DMS114 treated with DMSO at 0.1 percent for 48 hours (cell line): Measurements from ENCODE around the gene MIS12.

Experiments used
- DNase-seq: peaks from one replicate; lab custom pipeline; 2025; ENCODE audit not compliant: unreplicated experiment; lab: John Stamatoyannopoulos, UW

MIS12 gene

GRCh38 chr17:5486206-5487124, at the start of gene MIS12:
TSS of gene MIS12 (plus strand) at chr17:5486566. CDS start at chr17:5488863, 2,297 bp downstream.
- DNase-seq: peak; percentile 98

- no peak for DNase-seq
Observed at GRCh38 chr17:5437721-5438317, 48.5 kb upstream of the MIS12 start.

DNA sequence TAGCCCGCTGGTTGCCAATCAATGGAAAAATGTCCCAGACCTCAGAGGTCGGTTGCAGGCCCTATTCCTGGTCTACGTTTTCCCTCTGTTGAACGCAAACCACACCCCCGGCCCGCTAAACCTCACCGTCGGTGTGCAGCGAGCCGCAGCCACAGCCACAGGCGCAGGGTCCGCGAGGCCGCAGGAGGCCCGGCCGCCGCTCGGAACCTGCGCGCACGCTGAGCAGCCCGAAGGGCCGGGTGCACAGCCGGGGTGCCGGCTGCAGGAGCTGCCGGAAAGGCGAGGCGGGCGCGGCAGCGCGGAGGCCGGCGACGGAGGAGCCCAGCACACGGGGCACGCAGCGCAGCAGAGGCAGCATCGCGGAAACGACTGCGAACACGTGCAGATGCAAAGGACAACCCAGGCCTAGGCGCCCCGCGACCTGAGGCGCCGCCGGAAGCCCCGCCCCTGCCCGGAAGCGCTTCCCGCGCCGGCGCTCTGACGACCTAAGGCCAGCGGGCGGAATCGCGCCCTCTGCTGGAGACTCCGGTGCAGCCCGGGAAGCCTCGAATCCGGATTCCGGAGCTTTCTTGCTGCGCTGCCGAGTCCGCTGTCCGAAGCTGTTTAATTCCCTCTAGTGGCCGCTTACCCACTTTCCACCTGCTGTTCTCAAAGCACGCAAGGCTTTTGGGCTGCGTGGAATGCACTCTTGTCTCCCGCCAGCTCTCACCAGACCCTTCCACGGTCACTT, 47.5 kb upstream of the MIS12 start, which contains the start of gene C1QBP:
TSS of gene C1QBP (minus strand) at position 440 of the 730 bp plus-strand sequence. CDS start at position 358, 82 bp downstream.
- DNase-seq: peak; percentile 84

GRCh38 chr17:5439446-5439764, 47.0 kb upstream of the MIS12 start:
- DNase-seq: no peak

DNA sequence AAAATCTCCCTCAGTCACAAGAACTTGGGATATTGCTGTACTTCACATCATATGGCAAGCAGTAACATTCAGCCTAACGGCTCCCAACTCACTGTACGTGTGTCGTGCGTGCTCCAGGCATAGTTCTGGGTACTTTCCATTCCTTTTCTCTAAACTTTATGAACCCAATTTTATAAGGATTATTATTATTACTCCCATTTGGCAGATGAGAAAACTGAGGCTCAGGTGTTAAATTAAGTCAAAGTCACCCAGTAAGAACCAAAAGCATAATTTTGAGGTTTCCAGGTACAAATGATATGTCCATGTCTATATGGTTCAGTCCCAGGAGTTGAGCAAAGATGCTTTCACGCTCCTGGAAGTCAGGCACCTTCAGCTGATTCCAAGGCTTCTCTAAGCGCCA, 42.6 kb upstream of the MIS12 start:
- DNase-seq: no peak

- no peak for DNase-seq
Observed at GRCh38 chr17:5444209-5444608, 42.2 kb upstream of the MIS12 start.

DNA sequence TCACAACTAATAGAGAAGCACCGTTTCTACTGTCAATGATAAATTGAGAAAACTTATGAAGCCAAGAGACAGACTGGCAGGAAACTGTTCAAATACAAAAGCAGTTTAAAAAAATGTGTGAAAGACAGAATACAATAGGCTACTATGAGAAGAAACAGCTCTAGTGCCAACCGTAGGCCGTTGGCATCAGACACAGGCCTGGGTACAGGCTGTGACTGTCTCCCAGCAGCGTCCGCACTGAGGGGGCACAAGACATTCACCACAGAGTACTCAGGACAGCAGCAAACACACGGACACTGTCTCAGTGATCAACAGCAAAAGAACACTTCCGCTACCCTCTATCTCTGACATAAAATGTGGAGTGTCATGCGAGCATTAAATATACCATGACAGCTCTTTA, 39.6 kb upstream of the MIS12 start:
- DNase-seq: no peak

DNA sequence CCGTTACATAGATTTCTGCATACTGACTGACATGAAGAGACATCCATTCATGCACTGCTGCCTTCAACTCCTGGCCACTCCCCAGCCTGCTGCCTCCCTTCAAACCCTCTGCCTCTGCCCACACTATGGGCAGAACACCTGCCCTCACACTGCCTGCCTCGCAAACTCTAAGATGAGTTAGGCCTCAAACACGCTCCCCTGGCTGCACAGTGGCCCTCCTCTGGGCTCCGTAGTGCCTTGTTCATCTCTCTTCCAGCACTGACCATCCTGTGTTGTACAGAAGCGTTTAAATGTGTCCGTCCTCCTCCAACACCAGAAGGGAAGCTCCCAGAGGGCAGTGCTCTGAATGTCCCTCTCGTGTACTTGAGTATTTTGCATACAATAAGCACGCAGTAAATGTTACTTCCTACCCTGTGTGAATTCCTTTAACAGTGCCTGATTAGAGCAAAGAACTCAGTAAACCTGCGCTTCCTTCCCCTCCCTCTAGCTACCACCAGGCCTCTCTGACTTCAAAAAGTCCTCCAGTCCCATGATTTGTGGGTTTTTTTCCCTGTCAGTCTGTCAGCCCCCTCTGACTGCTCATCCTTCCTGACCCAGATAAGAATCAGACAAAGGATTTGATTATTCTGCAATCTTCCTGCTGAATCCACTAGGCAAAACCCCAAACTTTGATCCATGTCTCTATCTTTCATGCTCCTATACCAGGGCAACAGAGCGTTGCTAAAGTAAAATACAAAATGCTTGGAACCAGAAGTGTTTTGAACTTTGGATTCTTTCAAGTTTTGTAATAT, 21.5 kb upstream of the MIS12 start:
- DNase-seq: no peak

DNA sequence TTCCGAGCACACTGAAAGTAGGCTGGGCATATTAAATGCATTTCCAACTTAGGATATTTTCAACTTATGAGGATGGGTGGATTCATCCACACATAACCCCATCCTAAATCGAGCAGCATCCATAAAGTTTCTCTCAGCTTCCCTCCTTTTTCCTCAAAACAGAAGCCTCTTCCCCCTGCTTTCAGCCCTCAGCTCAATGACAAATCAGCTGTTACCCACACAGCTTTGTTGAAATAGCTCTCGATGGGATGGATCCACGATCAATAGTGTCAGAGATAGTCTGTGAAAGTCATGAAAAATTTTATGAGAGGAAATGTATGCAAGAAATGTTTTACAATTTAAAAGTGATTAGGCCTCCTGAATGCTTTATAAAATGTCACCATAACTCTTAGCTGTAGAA, 20.1 kb upstream of the MIS12 start:
- no peak for DNase-seq

DNA sequence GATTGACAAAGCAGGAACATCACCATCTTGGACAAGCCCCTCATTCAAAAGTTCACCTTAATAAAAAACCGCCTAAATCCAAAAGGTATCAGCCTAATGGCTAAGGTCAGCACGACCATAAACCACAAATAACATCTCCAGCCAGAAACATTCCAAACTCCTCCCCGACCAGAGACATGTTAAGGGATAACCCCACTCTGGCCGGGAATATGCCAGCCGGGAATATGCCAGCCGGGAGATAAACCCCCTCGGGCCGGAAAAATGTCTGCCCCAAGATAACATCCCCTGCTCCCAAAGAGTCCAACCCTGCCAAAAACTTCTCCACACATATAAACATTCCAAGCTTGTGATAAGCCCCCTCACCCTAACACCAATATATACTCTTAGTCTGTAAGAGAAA, 18.9 kb upstream of the MIS12 start:
- no peak for DNase-seq

DNA sequence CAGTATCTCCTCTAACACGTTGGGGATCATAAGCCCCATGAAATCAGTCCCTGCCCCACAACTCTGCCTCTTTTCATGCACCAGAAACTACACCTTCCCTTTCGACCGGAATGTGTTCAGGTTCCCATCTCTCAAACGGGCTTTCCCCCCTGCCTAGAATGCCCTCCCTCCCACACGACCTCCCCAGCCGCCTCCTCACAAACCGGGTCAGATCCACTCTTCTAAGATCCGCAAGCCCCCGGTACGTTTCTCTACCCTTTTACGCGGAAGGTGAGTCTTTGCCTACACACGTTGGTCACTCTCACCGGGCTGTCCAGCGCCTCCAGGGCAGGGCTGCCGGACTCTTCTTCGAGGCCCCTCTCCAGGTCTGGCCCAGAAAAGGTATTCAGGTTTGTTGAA, 18.3 kb upstream of the MIS12 start:
- no peak for DNase-seq

- no peak for DNase-seq
Observed at GRCh38 chr17:5472511-5472910, 13.9 kb upstream of the MIS12 start.

DNA sequence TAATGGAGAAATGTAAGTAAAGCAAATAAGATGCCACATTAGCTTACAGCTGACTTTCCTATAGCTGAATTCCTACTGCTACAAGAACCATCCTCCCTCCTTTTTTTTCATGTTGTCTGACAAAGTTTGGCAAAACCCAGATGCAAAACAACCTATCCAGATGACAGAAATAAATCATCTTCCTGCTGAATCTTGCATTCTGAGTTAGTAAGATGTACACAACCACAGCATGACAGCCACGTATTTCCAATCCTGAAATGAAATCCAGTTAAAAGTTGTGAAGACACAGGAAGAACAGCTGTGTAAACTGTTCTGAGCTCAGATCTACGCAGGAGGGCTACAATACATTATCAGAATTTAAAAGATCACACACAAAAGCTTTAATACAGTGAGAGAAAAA, 12.5 kb upstream of the MIS12 start:
- DNase-seq: no peak

DNA sequence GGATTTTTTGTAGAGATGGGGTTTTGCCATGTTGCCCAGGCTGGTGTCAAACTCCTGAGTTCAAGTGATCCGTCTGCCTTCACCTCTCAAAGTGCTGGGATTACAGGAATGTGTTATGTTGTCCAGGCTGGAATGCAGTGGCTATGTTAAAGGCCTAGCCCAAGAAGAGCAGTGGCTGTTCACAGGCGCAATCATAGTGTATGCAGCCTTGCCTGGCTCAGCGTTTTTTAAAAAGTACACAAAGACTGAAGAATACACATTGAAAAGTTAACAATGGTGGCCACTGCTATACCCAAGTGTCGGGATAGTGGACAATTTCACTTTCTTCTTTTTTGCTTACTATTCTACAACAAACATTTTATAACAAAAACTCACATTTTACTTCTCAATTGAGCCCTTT, 7.4 kb upstream of the MIS12 start:
- DNase-seq: no peak

- DNase-seq: no peak
Observed at GRCh38 chr17:5480962-5481361, 5.4 kb upstream of the MIS12 start.

DNA sequence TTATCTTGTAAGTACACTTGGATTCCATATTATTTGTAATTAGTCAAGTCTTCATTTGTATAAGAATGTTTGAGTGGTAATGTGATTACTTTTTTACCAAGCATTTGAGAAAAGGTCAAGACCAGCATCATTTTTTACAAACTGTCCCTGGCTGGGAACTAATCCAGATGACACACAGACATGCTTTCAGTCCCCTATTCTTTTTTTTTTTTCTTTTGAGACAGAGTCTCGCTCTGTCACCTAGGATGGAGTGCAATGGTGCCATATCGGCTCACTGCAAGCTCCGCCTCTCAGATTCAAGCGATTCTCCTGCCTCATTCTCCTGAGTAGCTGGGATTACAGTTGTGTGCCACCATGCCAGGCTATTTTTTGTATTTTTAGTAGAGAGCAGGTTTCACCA, 4.9 kb upstream of the MIS12 start:
- DNase-seq: no peak

- peak; percentile 34 for DNase-seq
Observed at GRCh38 chr17:5485270-5486205, 828 bp upstream of the MIS12 start, which contains the start of gene DERL2. TSS of gene DERL2 (minus strand) at chr17:5486178. CDS start at chr17:5486161, 17 bp downstream.

DNA sequence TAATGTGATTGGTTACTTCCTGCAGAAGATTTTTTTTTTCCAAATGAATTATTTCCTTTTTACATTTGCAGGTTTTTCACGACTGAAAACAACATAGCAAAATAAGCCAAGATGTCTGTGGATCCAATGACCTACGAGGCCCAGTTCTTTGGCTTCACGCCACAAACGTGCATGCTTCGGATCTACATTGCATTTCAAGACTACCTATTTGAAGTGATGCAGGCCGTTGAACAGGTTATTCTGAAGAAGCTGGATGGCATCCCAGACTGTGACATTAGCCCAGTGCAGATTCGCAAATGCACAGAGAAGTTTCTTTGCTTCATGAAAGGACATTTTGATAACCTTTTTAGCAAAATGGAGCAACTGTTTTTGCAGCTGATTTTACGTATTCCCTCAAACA, 2.4 kb downstream of the MIS12 start:
- no peak for DNase-seq

GRCh38 chr17:5492970-5493369, 6.6 kb downstream of the MIS12 start:
- DNase-seq: no peak
